Stimulated activated naive CD8-positive, alpha-beta T cell treated with anti-CD3 and anti-CD28 coated beads, Interleukin-15, amount 100 ng/mL, for 72 hours (primary cell): Measurements from ENCODE around the gene CCNG2.
A peak's percentile ranks its signal among the peaks of the same experiment; 100 is the strongest.

Experiments used
- ATAC-seq: fragments of 150-1000 bp; cut with Tn5 transposase; 2 replicates; pipeline ENCODE4 v1.10.0; 2021; ENCODE audit warnings: mild to moderate bottlenecking, moderate library complexity
- DNase-seq, 2 donors: peaks; one replicate each; pipeline ENCODE4 v3.0.0; 2021 to 2022
- H3K27ac Mint-ChIP-seq, 2 donors: one replicate each; pipeline ENCODE4 v1.8.0; 2022; ENCODE audit warnings: mild to moderate bottlenecking in 2 of 2, mixed read lengths in 2 of 2, moderate library complexity in 2 of 2
- H3K27me3 Mint-ChIP-seq: one replicate; pipeline ENCODE4 v1.8.0; 2022; ENCODE audit warnings: mixed read lengths
- H3K4me1 Mint-ChIP-seq: one replicate; pipeline ENCODE4 v1.8.0; 2022; ENCODE audit warnings: mild to moderate bottlenecking, mixed read lengths
- H3K4me3 Mint-ChIP-seq, 2 donors: one replicate each; pipeline ENCODE4 v1.8.0; 2022; ENCODE audit warnings: mild to moderate bottlenecking in 2 of 2, mixed read lengths in 2 of 2, moderate library complexity in 1 of 2
- H3K9me3 Mint-ChIP-seq, 2 donors: one replicate each; pipeline ENCODE4 v1.8.0; 2022; ENCODE audit warnings: mixed read lengths in 2 of 2

CCNG2 gene, protein sequence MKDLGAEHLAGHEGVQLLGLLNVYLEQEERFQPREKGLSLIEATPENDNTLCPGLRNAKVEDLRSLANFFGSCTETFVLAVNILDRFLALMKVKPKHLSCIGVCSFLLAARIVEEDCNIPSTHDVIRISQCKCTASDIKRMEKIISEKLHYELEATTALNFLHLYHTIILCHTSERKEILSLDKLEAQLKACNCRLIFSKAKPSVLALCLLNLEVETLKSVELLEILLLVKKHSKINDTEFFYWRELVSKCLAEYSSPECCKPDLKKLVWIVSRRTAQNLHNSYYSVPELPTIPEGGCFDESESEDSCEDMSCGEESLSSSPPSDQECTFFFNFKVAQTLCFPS

DNA sequence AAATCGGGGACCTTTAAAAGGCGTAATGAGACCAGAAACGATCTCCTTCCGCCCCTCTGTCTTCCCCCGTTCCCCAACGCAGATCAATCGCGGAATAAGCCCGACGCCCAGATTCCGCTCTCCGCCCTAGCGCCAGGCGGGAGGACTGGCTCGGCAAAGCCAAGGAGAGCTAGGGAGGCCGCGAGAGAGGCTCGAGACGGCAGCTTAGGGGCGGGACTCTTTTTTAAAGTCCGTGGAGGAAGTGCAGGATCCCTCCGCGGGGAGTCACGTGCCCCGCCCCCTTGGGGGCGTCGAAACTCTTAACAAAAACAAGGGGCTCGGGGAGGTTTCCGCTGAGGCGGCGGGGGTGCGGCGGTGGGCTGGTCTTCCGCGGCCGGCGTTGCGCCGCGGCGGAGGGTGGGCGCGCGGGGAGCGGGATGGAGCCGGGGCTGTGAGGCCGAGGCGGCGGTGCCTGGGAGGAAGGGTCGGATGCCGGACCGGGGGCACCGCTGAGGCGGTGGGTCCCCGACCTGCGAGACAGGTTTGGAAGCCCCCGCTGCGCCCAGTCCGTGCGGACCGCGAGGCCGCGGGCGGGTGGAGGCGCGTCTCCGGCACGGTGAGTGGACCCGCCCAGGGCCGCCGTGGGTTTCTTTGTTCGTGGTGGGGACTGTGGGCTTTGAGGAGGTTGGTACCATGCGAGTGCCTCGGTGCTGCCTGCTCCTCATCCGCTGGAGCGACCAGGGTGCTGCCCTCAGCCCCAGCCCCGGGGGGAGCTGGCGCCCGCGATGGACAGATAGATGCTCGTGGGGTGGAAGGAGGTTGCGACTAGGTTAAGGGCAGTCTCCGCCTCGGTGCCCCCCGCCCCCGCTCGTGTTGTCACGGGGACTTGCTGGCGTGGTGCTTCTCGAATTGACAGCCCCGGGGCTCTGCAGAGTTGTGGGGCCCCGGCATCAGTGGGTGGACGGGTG lies at the start of gene CCNG2:
TSS of gene CCNG2 (plus strand) at position 296 of the 947 bp plus-strand sequence. CDS start 1,326 bp downstream, outside the sequence.
- Mint-ChIP-seq H3K27ac (peak within 1 kb of the TSS; percentile 98 to 100), H3K9me3 (no peaks in the 10 kb centered on the region), H3K27me3 (no peaks in the 10 kb centered on the region), H3K4me1 (peaks cover 33% of the 10 kb centered on the region), H3K4me3 (peak within 1 kb of the TSS; percentile 98 to 100)
- DNase-seq (peak in 1 of 2 donors; percentile 94), ATAC-seq (peak; percentile 53)

DNA sequence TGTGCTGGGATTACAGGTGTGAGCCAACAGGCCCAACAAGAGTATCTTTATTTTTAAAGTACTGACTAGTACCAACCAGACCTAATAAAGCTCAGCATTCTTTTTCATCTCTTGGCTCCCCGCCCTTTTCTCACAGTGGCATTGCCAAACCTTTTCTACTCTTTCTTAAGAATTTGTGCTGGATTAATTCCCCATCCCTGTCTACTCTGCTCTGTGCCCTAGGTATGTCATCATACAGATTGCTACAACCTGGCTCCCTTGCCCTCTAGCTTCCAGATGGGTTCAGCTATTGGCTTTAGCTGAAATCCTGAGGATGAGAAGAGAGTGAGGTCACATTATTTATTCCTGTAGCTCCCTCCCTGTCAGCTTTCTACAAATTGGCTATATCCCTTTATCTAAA lies 46.3 kb upstream of the CCNG2 start:
- DNase-seq, result no peak
- peaks cover 26% of the 10 kb centered on the region for H3K27me3 Mint-ChIP-seq
- no peaks in the 10 kb centered on the region for H3K4me1 Mint-ChIP-seq
- no peak for ATAC-seq
- H3K27ac Mint-ChIP-seq, result no peak overlapping the region
- no peaks in the 10 kb centered on the region for H3K9me3 Mint-ChIP-seq
- no peak overlapping the region for H3K4me3 Mint-ChIP-seq

DNA sequence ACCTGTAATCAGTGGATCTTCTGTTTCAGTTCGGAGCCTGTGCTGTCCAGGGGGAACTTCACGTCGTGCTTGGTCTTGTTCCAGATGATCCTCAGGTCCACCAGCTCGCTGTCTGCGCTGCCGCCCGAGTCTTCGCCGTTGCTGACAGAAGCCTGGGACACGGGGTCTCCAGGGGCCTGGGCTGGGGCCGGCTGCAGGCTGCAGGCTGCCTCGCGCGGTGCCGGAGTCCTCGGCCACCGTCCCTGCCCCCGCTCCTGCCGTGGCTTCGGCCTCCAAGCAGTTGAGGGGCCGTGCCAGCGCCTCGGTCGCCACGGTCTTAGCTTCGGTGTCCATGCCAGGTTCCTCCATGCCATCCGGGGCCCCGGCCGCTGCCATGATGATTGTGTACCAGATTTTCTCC lies 43.9 kb upstream of the CCNG2 start:
- Mint-ChIP-seq H3K27ac (no peak overlapping the region), H3K4me1 (no peaks in the 10 kb centered on the region), H3K9me3 (no peaks in the 10 kb centered on the region), H3K27me3 (peaks cover 11% of the 10 kb centered on the region), H3K4me3 (no peak overlapping the region)
- ATAC-seq (no peak), DNase-seq (no peak)

DNA sequence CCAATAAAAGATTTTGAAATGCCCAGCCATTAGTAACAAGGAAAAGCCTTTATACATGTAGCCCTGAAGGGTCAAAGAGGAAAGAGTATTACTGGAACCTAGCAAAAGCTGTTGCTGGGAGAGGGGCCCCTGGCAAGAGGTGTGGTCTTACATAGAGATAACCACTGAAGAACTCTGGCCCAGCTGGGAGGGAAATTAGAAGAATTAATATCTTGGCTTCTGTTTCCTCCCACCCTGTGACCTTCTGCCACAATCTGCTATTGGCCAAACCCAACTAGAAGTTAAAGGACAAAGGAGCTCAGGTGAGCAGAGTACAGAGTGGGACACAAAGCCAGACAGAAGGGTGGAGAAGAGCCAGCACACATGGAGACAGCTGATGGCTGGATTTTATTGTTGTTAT lies 39.3 kb upstream of the CCNG2 start:
- H3K27me3 Mint-ChIP-seq, result peaks cover 18% of the 10 kb centered on the region
- no peaks in the 10 kb centered on the region for H3K4me1 Mint-ChIP-seq
- ATAC-seq (no peak), DNase-seq (no peak)
- H3K27ac Mint-ChIP-seq, result no peak overlapping the region
- H3K4me3 Mint-ChIP-seq, result no peak overlapping the region
- H3K9me3 Mint-ChIP-seq, result no peaks in the 10 kb centered on the region

DNA sequence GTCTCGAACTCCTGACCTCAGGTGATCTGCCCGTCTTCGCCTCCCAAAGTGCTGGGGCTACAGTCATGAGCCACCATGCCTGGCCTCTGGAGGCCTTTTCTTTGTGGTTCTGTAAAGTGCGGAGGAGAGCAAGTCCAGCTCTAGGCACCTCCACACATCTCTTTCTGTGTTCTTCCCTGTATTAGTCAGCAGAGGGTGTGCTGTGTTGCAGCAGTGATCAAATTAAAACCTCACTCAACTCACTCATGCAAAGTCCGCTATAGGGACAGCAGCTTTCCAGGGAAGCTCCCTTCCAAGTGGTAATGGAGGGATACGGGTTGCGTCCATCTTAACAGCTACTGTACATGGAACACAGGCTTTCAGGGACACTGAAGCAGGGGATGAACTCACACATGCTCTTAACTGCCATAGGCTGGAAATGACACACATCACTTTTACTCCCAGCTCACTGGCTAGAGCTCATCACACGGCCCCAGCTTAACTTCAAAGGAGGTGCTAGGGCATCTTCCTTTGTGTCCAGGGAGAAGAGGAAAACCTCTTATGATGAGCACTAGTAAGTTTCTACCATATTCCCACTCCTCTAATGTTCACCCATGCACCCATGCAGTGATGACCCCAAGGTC lies 36.0 kb upstream of the CCNG2 start:
- Mint-ChIP-seq H3K4me1 (no peaks in the 10 kb centered on the region), H3K9me3 (no peaks in the 10 kb centered on the region)

DNA sequence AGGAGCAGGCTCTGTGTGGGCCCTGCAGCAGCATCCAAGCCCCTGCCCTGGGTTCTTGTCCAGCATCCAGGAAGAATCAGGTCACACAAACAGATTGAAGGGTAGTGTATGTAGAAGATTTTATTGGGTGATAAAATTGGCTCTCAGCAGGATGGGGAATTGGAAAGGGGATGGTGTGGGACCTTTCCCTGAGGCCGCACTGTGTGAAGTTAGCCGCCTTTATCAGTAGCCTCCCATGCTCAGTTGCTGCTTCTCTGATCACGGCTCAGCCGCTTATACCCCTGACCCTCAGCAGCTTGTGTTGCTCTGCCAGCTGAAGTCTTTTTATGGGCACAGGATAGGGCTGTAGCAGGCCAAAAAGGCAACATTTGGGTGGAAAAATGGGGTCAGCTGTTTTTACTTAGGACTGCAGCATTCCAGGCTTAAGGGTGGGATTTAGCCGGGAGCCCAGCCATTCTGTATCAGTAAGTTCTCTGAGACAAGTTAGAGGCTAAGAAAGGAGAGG lies 35.2 kb upstream of the CCNG2 start:
- Mint-ChIP-seq H3K4me3 (no peak overlapping the region), H3K4me1 (no peaks in the 10 kb centered on the region), H3K27me3 (peaks cover 10% of the 10 kb centered on the region), H3K9me3 (no peaks in the 10 kb centered on the region), H3K27ac (no peak overlapping the region)
- no peak for ATAC-seq
- no peak for DNase-seq

More for the DNA sequence above, 36.0 kb upstream of the CCNG2 start:
- no peak overlapping the region for H3K4me3 Mint-ChIP-seq
- no peak for ATAC-seq
- H3K27me3 Mint-ChIP-seq, result peaks cover 10% of the 10 kb centered on the region
- H3K27ac Mint-ChIP-seq, result no peak overlapping the region
- no peak for DNase-seq

DNA sequence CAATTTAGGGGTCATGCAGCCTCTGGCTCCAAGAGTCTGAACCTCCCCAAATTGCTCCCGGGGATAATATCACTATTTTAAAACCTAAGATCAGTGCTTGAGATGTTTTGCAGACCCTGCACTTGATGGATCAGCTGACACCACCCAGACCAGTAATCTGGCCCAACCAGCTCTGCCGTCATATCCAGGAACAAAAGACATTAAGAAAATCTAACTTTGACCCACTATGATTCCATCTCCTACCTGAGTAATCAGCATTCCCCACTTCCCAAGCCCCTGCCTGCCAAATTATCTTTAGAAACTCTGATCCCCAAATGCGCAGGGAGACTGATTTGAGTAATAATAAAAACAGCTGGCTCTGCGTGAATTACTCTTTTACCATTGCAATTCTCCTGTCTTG lies 34.4 kb upstream of the CCNG2 start:
- DNase-seq (no peak), ATAC-seq (no peak)
- peak overlapping the region in 1 of 2 donors; percentile 22 for H3K27ac Mint-ChIP-seq
- peaks cover 10% of the 10 kb centered on the region for H3K27me3 Mint-ChIP-seq
- H3K4me3 Mint-ChIP-seq, result no peak overlapping the region
- H3K9me3 Mint-ChIP-seq, result no peaks in the 10 kb centered on the region
- H3K4me1 Mint-ChIP-seq, result peaks cover 5% of the 10 kb centered on the region

DNA sequence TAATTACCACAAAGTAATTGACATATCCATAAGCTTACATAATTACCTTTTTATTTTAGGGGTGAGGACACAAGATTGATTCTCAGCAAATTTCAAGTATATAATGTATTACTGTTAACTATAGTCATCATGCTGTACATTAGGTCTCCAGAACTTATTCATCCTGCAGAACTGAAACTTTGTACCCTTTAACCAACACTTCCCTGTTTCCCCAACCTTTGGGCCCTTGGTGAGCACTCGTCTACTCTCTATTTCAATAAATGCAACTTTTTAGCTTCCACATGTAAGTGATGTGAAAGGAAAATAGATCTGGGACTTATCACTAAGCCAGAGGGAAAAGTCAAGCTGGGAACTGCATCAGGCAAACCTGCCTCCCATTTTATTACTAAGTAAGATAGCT lies 33.6 kb upstream of the CCNG2 start:
- Mint-ChIP-seq H3K9me3 (no peaks in the 10 kb centered on the region), H3K4me3 (no peak overlapping the region), H3K4me1 (peaks cover 12% of the 10 kb centered on the region), H3K27ac (no peak overlapping the region), H3K27me3 (peaks cover 10% of the 10 kb centered on the region)
- no peak for ATAC-seq
- no peak for DNase-seq

DNA sequence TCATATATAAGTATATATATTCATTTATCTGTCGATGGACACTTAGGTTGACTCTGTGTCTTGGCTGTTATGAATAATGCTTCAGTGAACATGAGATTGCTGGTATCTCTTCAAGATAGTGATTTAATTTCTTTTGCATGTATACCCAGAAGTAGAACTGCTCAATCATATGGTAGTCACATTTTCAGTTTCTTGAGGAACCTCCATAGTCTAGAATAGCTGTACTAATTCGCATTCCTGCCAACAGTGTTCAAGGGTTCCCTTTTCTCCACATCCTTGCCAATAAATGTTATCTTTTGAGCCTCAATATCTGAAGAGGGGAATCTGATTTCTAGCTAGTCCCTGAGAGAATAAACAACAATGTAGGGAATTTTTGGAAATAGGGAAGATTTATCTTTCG lies 32.4 kb upstream of the CCNG2 start:
- DNase-seq, result no peak
- peaks cover 13% of the 10 kb centered on the region for H3K4me1 Mint-ChIP-seq
- ATAC-seq, result no peak

DNA sequence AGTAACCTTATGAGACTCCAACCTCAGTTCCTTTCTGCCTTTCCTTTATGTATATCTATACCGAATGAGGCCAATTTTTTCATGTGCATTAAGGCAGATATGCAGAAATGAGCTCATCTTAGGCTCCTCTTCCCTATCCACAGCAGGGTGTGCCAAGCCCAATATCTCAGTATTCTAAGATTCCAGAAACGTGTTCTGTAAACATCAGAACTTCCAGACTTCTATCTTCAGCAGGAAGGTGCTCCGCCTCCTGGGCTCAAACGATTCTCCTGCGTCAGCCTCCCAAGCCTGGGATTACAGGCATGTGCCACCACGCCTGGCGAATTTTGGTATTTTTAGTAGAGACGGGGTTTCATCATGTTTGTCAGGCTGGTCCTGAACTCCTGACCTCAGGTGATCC lies 31.0 kb upstream of the CCNG2 start:
- Mint-ChIP-seq H3K27ac (no peak overlapping the region), H3K4me3 (no peak overlapping the region), H3K4me1 (peaks cover 13% of the 10 kb centered on the region), H3K27me3 (peaks cover 10% of the 10 kb centered on the region), H3K9me3 (peaks cover 0 to 5% of the 10 kb centered on the region in 2 donors)
- ATAC-seq, result no peak
- no peak for DNase-seq

More for the DNA sequence above, 32.4 kb upstream of the CCNG2 start:
- H3K9me3 Mint-ChIP-seq, result peaks cover 0 to 5% of the 10 kb centered on the region in 2 donors
- H3K27ac Mint-ChIP-seq, result no peak overlapping the region
- no peak overlapping the region for H3K4me3 Mint-ChIP-seq
- H3K27me3 Mint-ChIP-seq, result peaks cover 10% of the 10 kb centered on the region

DNA sequence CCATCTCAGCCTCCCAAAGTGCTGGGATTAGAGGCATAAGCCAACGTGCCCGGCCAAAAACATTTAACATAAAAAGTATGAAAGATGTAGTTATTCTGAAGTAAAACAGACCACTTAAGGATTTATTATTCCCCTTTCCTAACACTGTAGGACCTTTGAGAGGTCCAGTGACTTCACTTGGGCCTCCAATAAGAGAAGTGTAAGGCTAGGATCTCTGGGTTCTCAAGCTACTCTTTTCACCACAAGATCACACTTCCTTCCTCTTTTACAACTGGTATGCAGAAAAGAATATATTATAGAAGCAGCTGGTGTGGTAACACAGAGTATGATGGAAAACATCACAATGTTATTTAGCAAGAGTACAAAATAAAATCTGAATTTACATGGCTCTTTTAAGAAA lies 30.2 kb upstream of the CCNG2 start:
- H3K4me3 Mint-ChIP-seq, result no peak overlapping the region
- ATAC-seq (no peak), DNase-seq (no peak)
- peaks cover 13% of the 10 kb centered on the region for H3K4me1 Mint-ChIP-seq
- H3K9me3 Mint-ChIP-seq, result peaks cover 0 to 5% of the 10 kb centered on the region in 2 donors
- no peak overlapping the region for H3K27ac Mint-ChIP-seq
- H3K27me3 Mint-ChIP-seq, result peaks cover 3% of the 10 kb centered on the region

DNA sequence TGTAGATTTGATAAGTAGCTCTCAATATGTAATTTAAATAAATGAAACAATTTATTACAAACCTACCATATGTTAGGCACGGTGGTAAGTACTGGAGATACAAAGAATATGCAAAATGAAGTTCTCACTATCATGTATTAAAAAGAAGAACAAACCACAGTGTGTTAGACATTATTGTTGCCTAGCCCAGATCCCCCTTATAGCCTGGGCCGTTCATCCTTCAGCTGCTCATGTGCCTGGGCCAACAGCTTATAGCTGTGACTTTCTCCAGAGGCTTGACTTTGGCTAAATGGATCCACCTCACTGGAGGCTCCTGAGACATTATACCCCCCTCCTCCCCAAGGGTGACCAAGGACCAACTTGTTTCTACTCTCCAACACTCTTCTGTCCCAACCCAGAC lies 29.8 kb upstream of the CCNG2 start:
- Mint-ChIP-seq H3K4me3 (no peak overlapping the region), H3K27ac (no peak overlapping the region), H3K4me1 (peaks cover 13% of the 10 kb centered on the region), H3K9me3 (peaks cover 0 to 5% of the 10 kb centered on the region in 2 donors), H3K27me3 (no peaks in the 10 kb centered on the region)
- no peak for DNase-seq
- no peak for ATAC-seq

DNA sequence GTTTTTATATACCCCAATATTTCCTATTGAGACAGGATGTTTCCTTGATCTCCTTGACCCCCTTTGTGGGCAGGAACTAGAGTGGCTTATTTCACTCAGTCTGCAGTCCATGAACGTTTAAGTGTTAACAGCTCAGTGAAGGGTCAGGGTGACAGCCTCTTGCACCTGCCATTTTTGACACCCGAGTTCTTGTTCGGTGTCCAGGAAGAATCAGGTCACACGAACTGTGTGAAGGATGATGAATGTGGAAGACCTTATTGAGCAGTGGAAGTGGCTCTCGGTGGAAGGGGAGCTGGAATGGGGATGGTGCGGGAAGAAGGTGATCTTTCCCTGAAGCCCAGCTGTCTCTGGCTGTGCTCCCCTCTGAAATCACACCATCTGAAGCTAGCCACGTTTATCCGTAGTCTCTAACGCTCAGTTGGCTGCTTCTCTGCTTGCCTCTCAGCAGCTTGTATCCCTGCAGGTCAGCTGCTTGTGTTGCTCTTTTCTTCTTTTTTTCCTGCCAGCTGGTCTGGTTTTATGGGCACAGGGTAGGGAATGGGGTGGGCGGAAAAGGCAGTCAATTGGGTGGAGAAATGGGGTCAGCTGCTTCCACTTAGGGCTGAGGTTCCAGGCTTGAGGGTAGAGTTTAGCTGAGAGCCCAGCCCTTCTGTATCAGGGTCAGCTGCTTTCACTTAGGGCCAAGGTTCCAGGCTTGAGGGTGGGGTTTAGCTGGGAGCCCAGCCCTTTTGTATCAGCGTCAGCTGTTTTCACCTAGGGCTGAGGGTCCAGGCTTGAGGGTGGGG lies 29.0 kb upstream of the CCNG2 start:
- H3K9me3 Mint-ChIP-seq, result peaks cover 0 to 5% of the 10 kb centered on the region in 2 donors
- peaks cover 13% of the 10 kb centered on the region for H3K4me1 Mint-ChIP-seq
- H3K27me3 Mint-ChIP-seq, result no peaks in the 10 kb centered on the region
- no peak overlapping the region for H3K4me3 Mint-ChIP-seq
- H3K27ac Mint-ChIP-seq, result no peak overlapping the region
- ATAC-seq (no peak), DNase-seq (no peak)

DNA sequence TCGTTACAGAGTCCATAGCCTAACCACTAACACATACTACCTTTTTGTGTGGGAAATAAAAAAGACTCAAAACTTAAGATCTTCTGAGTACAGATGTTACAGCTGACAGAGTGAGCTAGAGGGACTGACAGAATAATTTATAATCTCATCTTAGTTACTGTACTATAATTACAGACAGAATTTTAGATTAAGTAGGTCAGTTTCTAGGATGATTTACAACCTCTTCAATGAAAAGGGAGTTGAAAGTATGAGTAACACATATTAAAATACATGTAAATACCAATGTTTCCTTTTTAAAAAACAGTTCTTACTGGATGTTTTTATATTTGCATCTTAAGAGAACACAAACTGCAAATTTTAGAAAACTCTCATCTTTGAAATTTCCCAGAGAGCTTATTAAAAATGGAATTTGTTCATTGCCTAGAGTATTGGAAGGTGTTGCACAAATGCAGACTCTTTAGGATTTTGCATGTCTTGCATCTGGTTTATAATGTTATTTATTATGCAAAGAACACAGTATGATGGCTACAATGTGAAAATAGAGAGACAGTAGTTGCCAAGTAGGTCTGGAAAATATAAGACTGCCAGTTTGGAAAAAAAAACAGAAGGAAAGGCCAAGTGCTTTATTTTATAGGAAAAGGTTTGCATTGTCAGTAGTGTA lies 24.2 kb upstream of the CCNG2 start:
- no peaks in the 10 kb centered on the region for H3K27me3 Mint-ChIP-seq
- H3K4me3 Mint-ChIP-seq, result no peak overlapping the region
- DNase-seq (no peak), ATAC-seq (no peak)
- H3K27ac Mint-ChIP-seq, result no peak overlapping the region
- peaks cover 0 to 5% of the 10 kb centered on the region in 2 donors for H3K9me3 Mint-ChIP-seq
- H3K4me1 Mint-ChIP-seq, result peaks cover 6% of the 10 kb centered on the region
